ENCODE data around the gene HPS4.
"Not testable (repeated sequence)": the region's sequence is repeated elsewhere in the genome, so short reads cannot be mapped to it uniquely, and the experiment has no call there.

Gene HPS4

DNA sequence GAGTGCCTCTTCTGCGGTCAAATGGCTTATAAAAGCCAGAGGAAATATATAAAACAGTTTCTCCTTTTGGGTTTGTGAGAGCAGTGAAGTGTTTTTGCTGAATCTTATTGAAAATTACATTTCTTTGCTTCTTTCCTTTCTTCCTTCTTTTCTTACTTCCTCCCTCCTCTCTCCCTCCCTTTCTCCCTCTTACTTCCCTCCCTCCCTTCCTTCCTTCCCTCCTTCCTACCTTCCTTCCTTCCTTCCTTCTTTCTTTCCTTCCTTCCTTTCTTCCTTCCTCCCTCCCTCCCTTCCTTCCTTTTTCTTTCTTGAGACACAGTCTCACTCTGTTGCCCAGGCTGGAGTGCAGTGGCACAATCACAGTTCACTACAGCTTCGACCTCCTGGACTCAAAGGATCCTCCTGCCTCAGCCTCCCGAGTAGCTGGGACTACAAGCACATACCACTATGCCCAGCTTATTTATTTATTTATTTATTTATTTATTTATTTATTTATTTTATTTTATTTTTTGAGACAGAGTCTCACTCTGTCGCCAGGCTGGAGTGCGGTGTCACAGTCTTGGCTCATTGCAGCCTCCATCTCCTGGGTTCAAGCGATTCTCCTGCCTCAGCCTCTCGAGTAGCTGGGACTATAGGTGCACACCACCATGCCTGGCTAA, 74.9 kb downstream of the HPS4 start:
- not testable (repeated sequence) for DNase-seq

DNA sequence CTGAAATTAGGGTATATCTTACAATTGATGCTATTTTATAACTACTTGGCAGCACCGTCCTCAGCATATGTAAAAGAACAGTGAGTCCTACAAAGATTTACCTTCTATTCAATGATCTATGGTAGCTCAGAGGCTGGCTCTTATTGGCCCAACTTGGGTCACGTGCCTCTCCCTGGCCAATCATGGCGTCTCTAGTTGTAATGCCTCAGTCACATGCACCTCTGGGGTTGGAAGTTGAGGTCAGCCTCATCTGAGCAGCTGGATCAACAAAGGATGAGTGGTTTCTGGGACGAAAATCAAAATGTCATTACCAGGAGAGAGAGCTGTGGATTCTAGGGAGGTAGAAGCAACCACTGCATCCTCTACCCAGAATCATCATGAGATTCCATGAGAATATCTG, 77.5 kb downstream of the HPS4 start:
- peak; percentile 16 for DNase-seq

DNA sequence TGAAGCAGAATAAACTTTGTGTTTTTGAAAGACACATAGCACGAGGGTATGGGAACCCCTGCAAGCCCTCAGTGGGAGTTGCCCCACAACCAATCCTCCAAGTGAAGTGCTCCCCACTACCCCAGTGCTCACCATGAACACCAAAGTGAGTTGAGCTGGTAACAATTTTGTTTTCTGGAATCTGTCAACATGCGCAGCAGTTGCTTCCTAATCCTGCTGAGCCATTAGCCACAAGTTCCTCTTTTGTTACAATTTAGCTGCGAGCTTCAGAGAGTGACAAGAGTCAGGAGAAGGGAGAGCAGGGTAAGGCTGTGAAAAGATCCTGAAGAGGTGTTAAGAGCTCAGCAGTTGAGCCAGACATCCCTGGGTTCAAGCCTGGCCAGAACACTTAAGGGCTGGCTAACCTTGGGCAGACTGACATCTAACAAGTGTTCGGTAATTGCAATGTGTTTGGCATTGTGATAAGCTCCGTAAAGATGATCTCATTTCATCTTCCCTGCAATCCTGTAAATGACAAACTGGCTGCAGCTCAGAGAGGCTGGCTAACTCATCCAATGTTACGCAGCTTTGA, 78.6 kb downstream of the HPS4 start:
- no peak for DNase-seq

- DNase-seq, result no peak
These were observed 81.9 kb downstream of the HPS4 start for GRCh38 chr22:26401726-26402125.
